Loucy (cell line): Measurements from ENCODE around the gene MRPL42.

Experiments
- H2AFZ ChIP-seq: fragments of 200-600 bp; sonication (generic); 2 replicates; pipeline ENCODE4 v1.6.0; 2016; ENCODE audit warnings: antibody characterized with exemption, mild to moderate bottlenecking, low read length, moderate library complexity
- H3F3A ChIP-seq: fragments of 200-600 bp; 2 replicates; pipeline ENCODE4 v1.6.0; 2016; ENCODE audit warnings: antibody characterized with exemption, low read depth, mild to moderate bottlenecking
- H3K27me3 ChIP-seq: fragments of 200-600 bp; sonication (generic); 2 replicates; pipeline ENCODE4 v1.6.1; 2014; ENCODE audit warnings: low read length, mild to moderate bottlenecking; ENCODE audit not compliant: insufficient read depth, poor library complexity, severe bottlenecking
- H3K36me3 ChIP-seq: fragments of 200-600 bp; sonication (generic); 2 replicates; pipeline ENCODE4 v1.6.1; 2016; ENCODE audit warnings: low read length; ENCODE audit not compliant: insufficient read depth
- H3K4me1 ChIP-seq: fragments of 200-600 bp; sonication (generic); 2 replicates; pipeline ENCODE4 v1.5.1; 2014; ENCODE audit warnings: low read length, mild to moderate bottlenecking; ENCODE audit not compliant: insufficient read depth, poor library complexity, severe bottlenecking
- H3K4me2 ChIP-seq: fragments of 200-600 bp; sonication (generic); 2 replicates; pipeline ENCODE4 v1.6.0; 2014; ENCODE audit warnings: antibody characterized with exemption, low read length, low read depth, mild to moderate bottlenecking; ENCODE audit not compliant: poor library complexity, severe bottlenecking
- H3K4me3 ChIP-seq: fragments of 200-600 bp; sonication (generic); 2 replicates; pipeline ENCODE4 v1.5.1; 2014; ENCODE audit warnings: low read length, mild to moderate bottlenecking, mixed read lengths; ENCODE audit not compliant: poor library complexity, severe bottlenecking
- H3K79me2 ChIP-seq: fragments of 200-600 bp; sonication (generic); 2 replicates; pipeline ENCODE4 v1.6.1; 2014; ENCODE audit warnings: low read length; ENCODE audit not compliant: insufficient read depth
- H3K9ac ChIP-seq: fragments of 200-600 bp; sonication (generic); 2 replicates; pipeline ENCODE4 v1.6.0; 2014; ENCODE audit warnings: mild to moderate bottlenecking, low read depth, low read length, moderate library complexity; ENCODE audit not compliant: poor library complexity, severe bottlenecking
- H3K9me2 ChIP-seq: fragments of 200-600 bp; sonication (generic); replicated peaks from 2 replicates; pipeline ENCODE4 v1.6.1; 2016; ENCODE audit warnings: low read depth, low read length, mixed read lengths
- H3K9me3 ChIP-seq: fragments of 200-600 bp; sonication (generic); 2 replicates; pipeline ENCODE4 v1.6.1; 2014; ENCODE audit warnings: mild to moderate bottlenecking, antibody characterized with exemption, low read length, low read depth; ENCODE audit not compliant: insufficient read depth
- H4K20me1 ChIP-seq: fragments of 200-600 bp; sonication (generic); 2 replicates; pipeline ENCODE4 v1.6.0; 2014; ENCODE audit warnings: antibody characterized with exemption, low read length, mild to moderate bottlenecking; ENCODE audit not compliant: insufficient read depth, poor library complexity, severe bottlenecking
- EZH2phosphoT487 ChIP-seq: fragments of 200-600 bp; IDR thresholded peaks from 2 replicates; pipeline ENCODE4 v1.6.1; 2018; ENCODE audit warnings: antibody characterized with exemption, mild to moderate bottlenecking, moderate library complexity, borderline replicate concordance
- TF ChIP-seq, protein P1 (sequence below): fragments of 200-600 bp; sonication (generic); conservative IDR thresholded peaks from 2 replicates; pipeline ENCODE4 v1.5.1; 2014; ENCODE audit warnings: mild to moderate bottlenecking, antibody characterized with exemption, low read length

Gene MRPL42

DNA sequence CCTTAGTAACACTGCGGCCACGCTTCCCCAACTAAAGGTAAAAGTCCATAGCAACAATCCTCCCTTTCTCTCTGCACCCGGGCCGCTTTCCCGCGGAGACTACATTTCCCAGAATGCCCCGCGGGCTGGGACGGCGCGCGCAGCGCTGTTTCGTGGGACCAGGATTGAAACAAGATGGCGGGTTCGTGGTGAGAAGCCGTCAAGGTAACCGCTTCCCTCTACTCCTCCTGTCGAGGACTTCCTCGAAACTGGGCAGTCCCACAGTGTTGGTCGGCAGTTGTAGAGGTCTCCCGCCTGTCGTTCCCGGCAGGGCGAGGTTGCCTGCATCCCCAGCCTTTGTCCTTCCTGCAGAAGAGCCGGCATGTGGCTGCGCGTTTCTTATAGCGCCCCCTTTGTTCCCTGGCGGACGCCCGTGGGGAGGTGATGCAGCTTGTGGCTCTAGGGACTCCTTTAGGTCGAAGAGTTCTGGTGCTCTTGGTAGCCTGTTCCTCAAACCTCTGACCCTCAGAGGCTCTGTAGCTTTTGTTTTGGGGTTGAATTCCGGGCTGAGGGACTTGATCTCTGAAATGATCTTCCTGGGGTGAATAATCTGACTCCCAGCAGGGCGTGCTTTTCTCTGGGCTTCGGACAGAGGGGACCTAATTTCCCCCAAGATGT is at the start of gene MRPL42:
Gene MRPL42, plus strand, starts transcription at position 164 of the 657 bp plus-strand sequence. CDS start 1,772 bp downstream, outside the sequence.
- no peaks in the 10 kb centered on the region for H3F3A ChIP-seq
- H3K9me2 ChIP-seq = no peaks in the 10 kb centered on the region
- TF ChIP-seq, protein P1, sequence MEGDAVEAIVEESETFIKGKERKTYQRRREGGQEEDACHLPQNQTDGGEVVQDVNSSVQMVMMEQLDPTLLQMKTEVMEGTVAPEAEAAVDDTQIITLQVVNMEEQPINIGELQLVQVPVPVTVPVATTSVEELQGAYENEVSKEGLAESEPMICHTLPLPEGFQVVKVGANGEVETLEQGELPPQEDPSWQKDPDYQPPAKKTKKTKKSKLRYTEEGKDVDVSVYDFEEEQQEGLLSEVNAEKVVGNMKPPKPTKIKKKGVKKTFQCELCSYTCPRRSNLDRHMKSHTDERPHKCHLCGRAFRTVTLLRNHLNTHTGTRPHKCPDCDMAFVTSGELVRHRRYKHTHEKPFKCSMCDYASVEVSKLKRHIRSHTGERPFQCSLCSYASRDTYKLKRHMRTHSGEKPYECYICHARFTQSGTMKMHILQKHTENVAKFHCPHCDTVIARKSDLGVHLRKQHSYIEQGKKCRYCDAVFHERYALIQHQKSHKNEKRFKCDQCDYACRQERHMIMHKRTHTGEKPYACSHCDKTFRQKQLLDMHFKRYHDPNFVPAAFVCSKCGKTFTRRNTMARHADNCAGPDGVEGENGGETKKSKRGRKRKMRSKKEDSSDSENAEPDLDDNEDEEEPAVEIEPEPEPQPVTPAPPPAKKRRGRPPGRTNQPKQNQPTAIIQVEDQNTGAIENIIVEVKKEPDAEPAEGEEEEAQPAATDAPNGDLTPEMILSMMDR = peak; percentile 83
- TF ChIP-seq EZH2phosphoT487 = no peak
- H3K9me3 ChIP-seq = no peaks in the 10 kb centered on the region
- no peaks in the 10 kb centered on the region for H3K36me3 ChIP-seq
- H3K27me3 ChIP-seq = no peaks in the 10 kb centered on the region
- peak within 1 kb of the TSS; percentile 95 for H3K4me2 ChIP-seq
- peak within 1 kb of the TSS; percentile 94 for H3K9ac ChIP-seq
- H3K4me3 ChIP-seq = peak within 1 kb of the TSS; percentile 98
- H3K4me1 ChIP-seq = peaks cover 40% of the 10 kb centered on the region
- peak within 1 kb of the TSS; percentile 93 for H2AFZ ChIP-seq
- peaks cover 39% of the 10 kb centered on the region for H4K20me1 ChIP-seq
- peaks cover 50% of the 10 kb centered on the region for H3K79me2 ChIP-seq

DNA sequence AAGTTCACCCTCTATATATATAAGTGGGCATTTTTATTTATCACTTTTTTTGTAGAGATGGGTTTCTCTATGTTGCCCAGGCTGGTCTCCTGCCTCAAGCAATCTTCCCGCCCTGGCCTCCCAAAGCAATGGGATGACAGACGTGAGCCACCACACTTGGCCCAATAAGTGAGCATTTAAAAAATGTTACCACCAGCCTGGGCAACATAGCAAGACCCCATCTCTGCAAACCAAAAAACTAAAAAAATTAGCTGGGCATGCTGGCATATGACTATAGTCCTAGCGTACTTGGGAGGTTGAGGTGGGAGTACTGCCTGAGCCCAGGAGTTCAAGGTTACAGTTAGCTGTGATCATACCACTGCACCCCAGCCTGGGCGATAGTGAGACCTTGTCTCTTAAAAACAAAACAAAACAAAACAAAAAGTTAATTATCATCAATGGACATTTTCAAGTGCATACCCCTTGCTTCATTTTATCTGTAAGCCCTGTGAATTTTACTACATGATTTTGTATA is 49.3 kb upstream of the MRPL42 start:
- Histone ChIP-seq H3K4me1 (peaks cover 13% of the 10 kb centered on the region), H3K27me3 (no peaks in the 10 kb centered on the region), H2AFZ (no peak overlapping the region), H3F3A (no peaks in the 10 kb centered on the region), H3K9ac (no peak overlapping the region), H3K36me3 (no peaks in the 10 kb centered on the region), H4K20me1 (peaks cover 88% of the 10 kb centered on the region), H3K9me3 (no peaks in the 10 kb centered on the region), H3K4me3 (no peak overlapping the region), H3K9me2 (no peaks in the 10 kb centered on the region), H3K4me2 (no peak overlapping the region), H3K79me2 (peaks cover 100% of the 10 kb centered on the region)
- TF ChIP-seq, protein P1 = no peak
- TF ChIP-seq EZH2phosphoT487 = no peak

DNA sequence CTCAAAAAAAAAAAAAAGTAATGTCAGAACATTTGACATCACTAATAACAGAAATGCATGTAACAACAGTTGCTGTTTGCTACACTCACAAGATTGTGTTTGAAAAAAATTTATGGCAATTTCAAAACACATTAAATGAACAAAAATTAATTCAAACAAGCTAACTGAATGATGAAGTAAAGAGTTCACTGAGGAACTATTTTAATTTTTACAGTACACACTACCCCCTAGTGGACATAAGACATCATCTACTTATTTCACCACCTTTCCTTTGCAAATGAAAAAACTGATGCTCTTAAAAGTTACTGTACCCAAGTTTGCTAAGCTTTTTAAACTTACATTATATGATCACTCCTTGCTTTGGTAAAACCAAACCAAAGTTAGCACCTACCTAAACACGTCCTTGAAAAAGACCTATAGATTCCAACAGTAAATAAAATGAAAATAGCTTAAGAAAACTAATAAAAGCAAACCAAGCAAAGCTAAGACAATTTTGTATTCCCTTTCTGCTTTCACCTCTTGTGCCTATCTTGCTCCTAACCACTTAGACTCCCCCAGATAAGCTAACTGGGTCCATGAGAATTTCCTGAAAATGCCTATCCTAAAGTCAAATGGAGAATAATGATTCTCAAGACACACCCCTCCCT is 47.8 kb upstream of the MRPL42 start:
- no peak for TF ChIP-seq EZH2phosphoT487
- TF ChIP-seq, protein P1 = peak; percentile 72
- no peaks in the 10 kb centered on the region for H3F3A ChIP-seq
- peaks cover 16% of the 10 kb centered on the region for H3K4me1 ChIP-seq
- H3K36me3 ChIP-seq = no peaks in the 10 kb centered on the region
- no peak overlapping the region for H3K9ac ChIP-seq
- peaks cover 100% of the 10 kb centered on the region for H3K79me2 ChIP-seq
- no peaks in the 10 kb centered on the region for H3K9me2 ChIP-seq
- no peak overlapping the region for H2AFZ ChIP-seq
- no peak overlapping the region for H3K4me3 ChIP-seq
- H3K9me3 ChIP-seq = no peaks in the 10 kb centered on the region
- H3K27me3 ChIP-seq = no peaks in the 10 kb centered on the region
- peaks cover 95% of the 10 kb centered on the region for H4K20me1 ChIP-seq
- H3K4me2 ChIP-seq = no peak overlapping the region
